GM18517 (cell line): ENCODE measurements around the gene STK16.
A peak's percentile ranks its signal among the peaks of the same experiment; 100 is the strongest.
"Not testable (repeated sequence)": the region's sequence is repeated elsewhere in the genome, so short reads cannot be mapped to it uniquely, and the experiment has no call there.

Experiments
- ATAC-seq: cut with Tn5 transposase; IDR thresholded peaks from one replicate; pipeline ENCODE4 v1.9.1; 2021; ENCODE audit warnings: mild to moderate bottlenecking, moderate library complexity; ENCODE audit not compliant: unreplicated experiment

The STK16 gene

GRCh38 chr2:219245148-219245898 lies at the start of gene STK16, which contains the start of gene GLB1L:
STK16 (plus strand) TSS chr2:219245479; CDS start chr2:219246000, 521 bp downstream.
GLB1L (minus strand) TSS chr2:219245444; CDS start chr2:219243573, 1,871 bp downstream.
- ATAC-seq = peak; percentile 66

- no peak for ATAC-seq
These were observed 47.9 kb upstream of the STK16 start for GRCh38 chr2:219197388-219197787.

- ATAC-seq = no peak
These were observed 46.3 kb upstream of the STK16 start for GRCh38 chr2:219198974-219199373.

GRCh38 chr2:219199470-219200211 lies 45.6 kb upstream of the STK16 start:
- ATAC-seq = no peak

GRCh38 chr2:219200502-219201326 lies 44.6 kb upstream of the STK16 start:
- not testable (repeated sequence) for ATAC-seq

- not testable (repeated sequence) for ATAC-seq
These were observed 43.9 kb upstream of the STK16 start for GRCh38 chr2:219201331-219201730.

- no peak for ATAC-seq
These were observed 40.7 kb upstream of the STK16 start for GRCh38 chr2:219204425-219205164.

- ATAC-seq = no peak
These were observed 40.1 kb upstream of the STK16 start for GRCh38 chr2:219205165-219205538.

- no peak for ATAC-seq
These were observed 39.3 kb upstream of the STK16 start for GRCh38 chr2:219205981-219206327.

- ATAC-seq = peak; percentile 89
These were observed 38.7 kb upstream of the STK16 start, which contains the start of gene ZFAND2B for GRCh38 chr2:219206328-219207133. ZFAND2B (plus strand) TSS chr2:219206782; CDS start chr2:219206988, 206 bp downstream.

GRCh38 chr2:219207134-219207883 lies 38.0 kb upstream of the STK16 start:
- ATAC-seq = no peak

- no peak for ATAC-seq
These were observed 37.2 kb upstream of the STK16 start for GRCh38 chr2:219207884-219208740.

- no peak for ATAC-seq
These were observed 35.8 kb upstream of the STK16 start for GRCh38 chr2:219209236-219210195.

GRCh38 chr2:219210196-219210885 lies 34.9 kb upstream of the STK16 start:
- no peak for ATAC-seq

GRCh38 chr2:219210886-219211362 lies 34.4 kb upstream of the STK16 start:
- no peak for ATAC-seq

- no peak for ATAC-seq
These were observed 32.3 kb upstream of the STK16 start for GRCh38 chr2:219213026-219213415.
